Activated CD4-positive, alpha-beta T cell treated with anti-CD3 and anti-CD28 coated beads for 4 hours (primary cell): Measurements from ENCODE around the gene ASCL5.

Source experiments
- DNase-seq, 2 donors: peaks; one replicate each; pipeline ENCODE4 v3.0.0-alpha.2; 2020

ASCL5 gene

DNA sequence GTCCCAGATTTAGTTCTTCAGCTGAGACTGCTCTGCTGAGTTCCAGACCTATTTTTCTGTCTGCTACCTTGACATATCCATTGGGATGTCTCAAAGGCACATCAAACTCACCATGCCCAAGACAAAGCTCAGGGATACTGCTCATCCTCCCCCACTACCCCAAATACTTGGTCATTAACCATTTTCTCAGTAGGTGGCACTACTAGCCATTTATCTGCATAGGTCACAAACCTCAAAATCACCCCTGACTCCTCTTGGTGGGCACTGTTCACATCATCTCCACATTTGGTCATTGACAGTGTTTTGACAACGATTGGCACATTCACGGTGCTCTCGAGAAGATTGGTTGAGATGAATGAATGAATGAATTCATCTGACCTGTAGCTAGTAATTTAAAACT, 46.8 kb downstream of the ASCL5 start:
- no peak for DNase-seq

GRCh38 chr1:201077736-201078135, 49.2 kb downstream of the ASCL5 start:
- no peak for DNase-seq

DNA sequence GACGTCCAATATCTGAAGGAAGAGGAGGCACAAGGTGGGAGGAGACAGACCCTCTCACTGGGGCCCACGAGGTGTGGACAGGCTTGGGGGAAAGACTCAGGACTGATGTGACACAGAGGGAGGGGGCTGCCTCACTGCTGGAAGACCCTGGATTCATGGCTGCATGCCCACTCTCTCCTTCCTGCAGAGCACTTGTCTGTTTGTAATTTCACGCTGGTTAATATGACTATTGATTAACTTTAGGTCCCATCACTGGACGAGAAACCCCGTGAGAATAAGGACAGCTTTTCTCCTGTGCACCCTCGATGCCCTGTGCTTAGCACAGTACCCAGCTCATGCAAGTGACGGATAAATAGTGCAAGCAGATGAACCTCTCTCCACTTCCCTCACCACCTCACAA, 49.9 kb downstream of the ASCL5 start:
- no peak for DNase-seq

DNA sequence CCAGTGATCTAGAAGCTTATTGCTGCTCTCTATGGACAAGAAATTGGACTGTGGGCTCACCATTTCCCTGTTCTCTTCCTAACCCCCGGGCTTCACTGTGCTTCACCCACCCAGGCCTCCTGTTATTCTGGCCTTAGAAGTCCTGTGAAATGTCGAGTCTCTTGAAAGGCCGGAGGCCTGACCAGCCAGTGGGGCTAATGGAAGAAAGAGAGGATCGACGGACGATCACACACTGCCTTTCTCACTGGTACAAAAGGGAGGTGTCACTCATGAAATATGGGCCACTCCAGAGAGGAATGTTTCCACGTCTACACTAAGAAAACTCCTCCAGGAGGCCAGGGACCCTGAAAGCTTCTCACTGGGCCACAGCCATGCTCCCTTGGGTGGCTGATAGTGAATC, 50.9 kb downstream of the ASCL5 start:
- no peak for DNase-seq

DNA sequence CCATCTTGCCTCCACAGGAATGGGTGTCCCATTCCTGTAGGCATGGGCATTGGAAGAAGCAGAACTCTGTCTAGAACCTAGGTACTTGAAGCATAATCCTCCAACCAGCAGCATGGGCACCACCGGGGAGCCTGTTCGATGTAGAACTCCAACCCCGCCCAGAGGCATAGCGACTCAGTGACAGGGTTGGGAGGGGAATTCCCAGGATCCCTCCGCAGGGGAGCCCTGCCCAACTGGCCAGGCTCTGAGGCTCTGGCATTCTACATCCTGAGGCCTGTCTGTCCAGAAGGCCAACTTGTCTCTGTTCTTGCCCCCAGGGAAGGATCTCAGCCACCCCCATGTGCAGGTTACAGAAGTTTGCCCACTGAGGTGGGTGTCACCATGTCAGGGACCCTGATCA, 53.0 kb downstream of the ASCL5 start:
- no peak for DNase-seq

GRCh38 chr1:201072922-201073321, 54.1 kb downstream of the ASCL5 start:
- no peak for DNase-seq

DNA sequence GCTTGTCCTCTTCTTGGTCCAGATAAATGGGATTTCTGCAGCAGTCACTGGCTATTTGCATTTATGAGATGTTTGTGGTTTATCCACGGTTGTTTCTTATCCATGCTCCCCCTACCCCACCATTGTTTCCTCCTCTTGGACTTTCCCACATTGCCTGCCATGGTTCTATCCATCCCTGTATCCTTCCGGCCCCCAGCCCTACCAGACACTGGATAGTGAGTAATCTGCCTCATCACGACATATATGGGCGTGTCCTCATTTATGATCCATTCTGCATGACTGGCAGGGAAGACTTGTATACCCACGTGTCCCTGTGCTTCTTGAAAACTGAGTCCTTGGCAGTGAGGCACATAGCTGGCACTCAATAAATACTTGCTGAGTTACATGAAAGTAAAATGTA, 54.8 kb downstream of the ASCL5 start:
- DNase-seq: no peak

DNA sequence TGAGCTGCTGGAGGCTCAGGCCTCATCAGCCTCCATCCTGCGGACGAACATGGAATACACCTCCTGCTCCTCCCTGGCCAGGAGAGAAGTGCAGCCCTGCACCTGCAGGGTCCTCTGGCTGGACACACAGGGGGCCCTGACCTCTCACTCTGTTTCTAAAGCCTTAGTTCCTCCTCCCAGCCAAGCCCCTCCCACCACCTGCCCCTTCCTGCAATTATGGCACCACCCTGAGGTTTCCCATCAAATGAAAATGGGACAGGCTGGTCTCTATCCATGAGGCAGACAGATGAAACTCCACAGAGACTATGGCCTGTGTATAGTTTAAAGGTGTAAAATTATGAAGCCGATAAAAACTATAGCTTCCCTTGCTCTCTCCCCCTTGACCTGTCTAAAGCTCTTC, 57.3 kb downstream of the ASCL5 start:
- DNase-seq: no peak

- no peak for DNase-seq
These were observed 58.0 kb downstream of the ASCL5 start for GRCh38 chr1:201068976-201069375.

DNA sequence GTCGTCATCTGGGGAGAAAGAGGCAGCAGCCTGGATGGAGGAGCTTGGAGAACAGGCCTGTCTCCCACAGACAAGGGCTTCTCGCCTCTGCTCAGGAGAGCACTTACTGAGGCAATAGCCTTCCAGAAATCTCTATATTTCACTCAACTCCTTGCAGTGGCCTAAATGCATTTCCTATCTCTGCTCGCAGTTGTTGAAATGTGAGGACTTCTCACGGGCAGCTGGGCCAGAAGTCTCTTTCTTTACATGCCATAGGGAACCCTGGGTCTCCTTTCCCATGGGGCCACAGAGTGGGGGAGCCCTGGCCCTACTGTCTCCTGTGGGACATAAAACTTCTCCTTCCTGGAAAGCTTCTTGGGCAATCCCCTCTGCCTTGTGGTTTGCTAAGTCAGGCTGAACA, 60.0 kb downstream of the ASCL5 start:
- DNase-seq: no peak

GRCh38 chr1:201065686-201066085, 61.3 kb downstream of the ASCL5 start:
- no peak for DNase-seq

DNA sequence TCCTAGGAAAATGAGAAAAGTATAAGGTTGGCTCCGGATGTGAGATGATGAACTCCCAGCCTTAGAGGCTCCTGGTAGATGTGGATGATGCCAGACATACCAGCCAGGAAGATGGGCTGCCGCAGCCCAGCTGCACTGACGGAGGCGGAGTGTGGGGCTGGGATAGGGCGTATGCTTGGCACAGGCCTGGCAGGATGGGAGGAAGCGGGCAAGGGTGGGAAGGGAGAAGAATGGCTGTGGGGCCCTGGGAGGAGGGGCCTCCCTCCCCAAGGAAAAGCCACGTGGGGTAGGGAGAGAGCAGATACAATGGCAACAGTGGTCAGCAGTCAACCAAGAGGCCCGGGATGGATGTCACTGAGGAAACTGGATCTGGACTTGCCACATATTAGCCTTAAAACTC, 62.2 kb downstream of the ASCL5 start:
- no peak for DNase-seq
